GM19328 (cell line): ENCODE measurements around the gene C12orf57.

Experiments used
- ATAC-seq: cut with Tn5 transposase; IDR thresholded peaks from one replicate; pipeline ENCODE4 v1.9.1; 2021; ENCODE audit warnings: mild to moderate bottlenecking, moderate library complexity; ENCODE audit not compliant: unreplicated experiment

C12orf57 gene

DNA sequence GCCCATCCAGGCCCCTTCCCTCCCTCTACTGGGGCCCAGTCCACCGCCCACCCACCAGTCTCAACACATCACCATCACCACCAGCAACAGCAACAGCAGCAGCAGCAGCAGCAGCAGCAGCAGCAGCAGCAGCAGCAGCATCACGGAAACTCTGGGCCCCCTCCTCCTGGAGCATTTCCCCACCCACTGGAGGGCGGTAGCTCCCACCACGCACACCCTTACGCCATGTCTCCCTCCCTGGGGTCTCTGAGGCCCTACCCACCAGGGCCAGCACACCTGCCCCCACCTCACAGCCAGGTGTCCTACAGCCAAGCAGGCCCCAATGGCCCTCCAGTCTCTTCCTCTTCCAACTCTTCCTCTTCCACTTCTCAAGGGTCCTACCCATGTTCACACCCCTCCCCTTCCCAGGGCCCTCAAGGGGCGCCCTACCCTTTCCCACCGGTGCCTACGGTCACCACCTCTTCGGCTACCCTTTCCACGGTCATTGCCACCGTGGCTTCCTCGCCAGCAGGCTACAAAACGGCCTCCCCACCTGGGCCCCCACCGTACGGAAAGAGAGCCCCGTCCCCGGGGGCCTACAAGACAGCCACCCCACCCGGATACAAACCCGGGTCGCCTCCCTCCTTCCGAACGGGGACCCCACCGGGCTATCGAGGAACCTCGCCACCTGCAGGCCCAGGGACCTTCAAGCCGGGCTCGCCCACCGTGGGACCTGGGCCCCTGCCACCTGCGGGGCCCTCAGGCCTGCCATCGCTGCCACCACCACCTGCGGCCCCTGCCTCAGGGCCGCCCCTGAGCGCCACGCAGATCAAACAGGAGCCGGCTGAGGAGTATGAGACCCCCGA is 7.0 kb upstream of the C12orf57 start:
- ATAC-seq, result no peak

DNA sequence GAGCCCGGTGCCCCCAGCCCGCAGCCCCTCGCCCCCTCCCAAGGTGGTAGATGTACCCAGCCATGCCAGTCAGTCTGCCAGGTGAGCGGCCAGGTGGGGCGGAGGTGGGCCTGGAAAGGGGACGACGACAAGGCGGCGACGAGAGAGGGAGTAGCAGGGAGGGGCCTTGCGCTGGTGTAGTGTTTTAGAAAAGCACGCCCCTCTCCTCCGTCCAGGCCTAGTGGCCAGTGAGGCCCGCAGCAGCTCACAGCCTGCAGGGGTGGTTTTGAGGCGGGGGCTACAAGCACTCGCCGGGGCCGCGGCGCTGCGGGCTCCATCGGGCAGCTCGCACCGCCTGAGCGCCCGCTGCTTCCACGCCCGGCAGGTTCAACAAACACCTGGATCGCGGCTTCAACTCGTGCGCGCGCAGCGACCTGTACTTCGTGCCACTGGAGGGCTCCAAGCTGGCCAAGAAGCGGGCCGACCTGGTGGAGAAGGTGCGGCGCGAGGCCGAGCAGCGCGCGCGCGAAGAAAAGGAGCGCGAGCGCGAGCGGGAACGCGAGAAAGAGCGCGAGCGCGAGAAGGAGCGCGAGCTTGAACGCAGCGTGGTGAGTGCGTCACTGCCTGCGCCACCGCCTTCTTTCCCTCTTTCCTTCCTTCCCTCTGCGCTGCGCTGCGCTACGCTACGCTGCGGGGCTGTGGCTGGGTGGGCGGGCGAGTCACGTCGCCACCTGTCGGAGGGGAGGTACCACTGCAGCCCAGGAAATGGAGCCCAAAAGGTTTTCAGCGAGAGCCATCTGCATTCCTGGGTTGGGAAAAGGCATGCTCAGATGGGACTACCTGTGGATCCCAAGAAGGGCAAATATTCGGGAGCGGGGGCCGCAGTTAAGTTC is 6.1 kb upstream of the C12orf57 start:
- ATAC-seq, result peak; percentile 82

DNA sequence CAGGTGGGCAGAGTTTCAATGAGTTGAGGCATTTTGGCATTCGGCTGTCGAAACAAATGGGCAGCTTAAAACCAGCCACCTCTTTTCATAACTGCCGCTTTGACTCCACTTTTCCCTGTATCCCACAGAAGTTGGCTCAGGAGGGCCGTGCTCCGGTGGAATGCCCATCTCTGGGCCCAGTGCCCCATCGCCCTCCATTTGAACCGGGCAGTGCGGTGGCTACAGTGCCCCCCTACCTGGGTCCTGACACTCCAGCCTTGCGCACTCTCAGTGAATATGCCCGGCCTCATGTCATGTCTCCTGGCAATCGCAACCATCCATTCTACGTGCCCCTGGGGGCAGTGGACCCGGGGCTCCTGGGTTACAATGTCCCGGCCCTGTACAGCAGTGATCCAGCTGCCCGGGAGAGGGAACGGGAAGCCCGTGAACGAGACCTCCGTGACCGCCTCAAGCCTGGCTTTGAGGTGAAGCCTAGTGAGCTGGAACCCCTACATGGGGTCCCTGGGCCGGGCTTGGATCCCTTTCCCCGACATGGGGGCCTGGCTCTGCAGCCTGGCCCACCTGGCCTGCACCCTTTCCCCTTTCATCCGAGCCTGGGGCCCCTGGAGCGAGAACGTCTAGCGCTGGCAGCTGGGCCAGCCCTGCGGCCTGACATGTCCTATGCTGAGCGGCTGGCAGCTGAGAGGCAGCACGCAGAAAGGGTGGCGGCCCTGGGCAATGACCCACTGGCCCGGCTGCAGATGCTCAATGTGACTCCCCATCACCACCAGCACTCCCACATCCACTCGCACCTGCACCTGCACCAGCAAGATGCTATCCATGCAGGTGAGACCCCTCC is 5.2 kb upstream of the C12orf57 start:
- no peak for ATAC-seq

DNA sequence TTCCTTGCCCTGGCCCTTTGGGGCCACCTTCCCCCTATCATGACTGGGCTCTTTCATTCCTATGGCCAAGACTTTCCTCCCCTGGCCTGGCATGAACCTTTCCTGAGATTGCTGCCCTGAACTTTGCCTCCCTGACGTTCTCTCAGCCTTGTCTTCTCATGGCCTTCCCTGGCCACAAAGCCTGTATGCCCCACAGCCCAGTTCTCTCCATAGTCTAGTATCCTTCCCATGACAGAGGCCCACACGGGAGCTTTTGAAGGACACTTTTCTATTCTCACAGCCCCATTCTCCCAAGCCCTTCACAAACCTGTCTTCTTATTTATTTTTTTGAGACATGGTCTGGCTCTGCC is 4.7 kb upstream of the C12orf57 start:
- ATAC-seq, result no peak

DNA sequence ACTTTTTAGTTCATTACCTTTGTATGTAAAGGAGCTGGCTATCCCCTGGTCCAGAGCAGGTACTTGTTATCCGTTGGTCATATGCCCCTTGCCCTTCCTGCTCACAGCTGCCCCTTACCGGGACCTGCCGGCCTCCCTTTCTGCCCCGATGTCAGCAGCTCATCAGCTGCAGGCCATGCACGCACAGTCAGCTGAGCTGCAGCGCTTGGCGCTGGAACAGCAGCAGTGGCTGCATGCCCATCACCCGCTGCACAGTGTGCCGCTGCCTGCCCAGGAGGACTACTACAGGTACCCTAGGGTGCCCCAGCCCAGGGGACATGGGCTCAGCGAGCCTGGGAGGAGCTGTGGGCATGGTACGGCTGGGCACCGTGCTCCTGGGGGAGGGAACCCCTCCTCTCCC is 2.6 kb upstream of the C12orf57 start:
- ATAC-seq, result no peak

DNA sequence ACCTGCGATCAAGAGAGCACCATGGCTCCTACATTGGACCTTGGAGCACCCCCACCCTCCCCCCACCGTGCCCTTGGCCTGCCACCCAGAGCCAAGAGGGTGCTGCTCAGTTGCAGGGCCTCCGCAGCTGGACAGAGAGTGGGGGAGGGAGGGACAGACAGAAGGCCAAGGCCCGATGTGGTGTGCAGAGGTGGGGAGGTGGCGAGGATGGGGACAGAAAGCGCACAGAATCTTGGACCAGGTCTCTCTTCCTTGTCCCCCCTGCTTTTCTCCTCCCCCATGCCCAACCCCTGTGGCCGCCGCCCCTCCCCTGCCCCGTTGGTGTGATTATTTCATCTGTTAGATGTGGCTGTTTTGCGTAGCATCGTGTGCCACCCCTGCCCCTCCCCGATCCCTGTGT is 2.0 kb upstream of the C12orf57 start:
- no peak for ATAC-seq

DNA sequence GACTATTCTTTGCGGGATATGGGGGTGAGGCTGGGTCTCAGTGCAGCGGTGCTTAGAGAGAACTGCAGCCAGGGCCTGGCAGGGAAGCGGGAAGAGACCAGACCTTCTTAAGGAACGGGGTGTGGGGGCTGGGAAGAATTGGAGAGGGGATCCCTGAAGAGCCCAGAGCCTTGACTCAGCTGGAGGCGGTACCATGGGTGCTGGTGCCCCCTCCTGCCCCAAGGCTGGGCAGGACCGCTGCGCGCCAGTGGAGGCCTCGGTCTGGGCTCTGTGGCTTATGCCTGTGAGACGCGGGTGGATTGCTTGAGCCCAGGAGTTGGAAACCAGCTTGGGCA is 1.5 kb upstream of the C12orf57 start:
- ATAC-seq, result no peak

DNA sequence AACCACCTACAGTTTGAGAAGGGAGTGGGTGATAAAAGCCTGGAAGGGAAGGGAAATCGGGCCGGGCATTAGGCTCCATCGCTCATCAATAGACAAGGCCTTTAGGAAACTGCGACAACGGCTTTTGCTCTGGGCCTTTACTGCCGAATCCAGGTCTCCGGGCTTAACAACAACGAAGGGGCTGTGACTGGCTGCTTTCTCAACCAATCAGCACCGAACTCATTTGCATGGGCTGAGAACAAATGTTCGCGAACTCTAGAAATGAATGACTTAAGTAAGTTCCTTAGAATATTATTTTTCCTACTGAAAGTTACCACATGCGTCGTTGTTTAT is 467 bp upstream of the C12orf57 start:
- peak; percentile 23 for ATAC-seq

DNA sequence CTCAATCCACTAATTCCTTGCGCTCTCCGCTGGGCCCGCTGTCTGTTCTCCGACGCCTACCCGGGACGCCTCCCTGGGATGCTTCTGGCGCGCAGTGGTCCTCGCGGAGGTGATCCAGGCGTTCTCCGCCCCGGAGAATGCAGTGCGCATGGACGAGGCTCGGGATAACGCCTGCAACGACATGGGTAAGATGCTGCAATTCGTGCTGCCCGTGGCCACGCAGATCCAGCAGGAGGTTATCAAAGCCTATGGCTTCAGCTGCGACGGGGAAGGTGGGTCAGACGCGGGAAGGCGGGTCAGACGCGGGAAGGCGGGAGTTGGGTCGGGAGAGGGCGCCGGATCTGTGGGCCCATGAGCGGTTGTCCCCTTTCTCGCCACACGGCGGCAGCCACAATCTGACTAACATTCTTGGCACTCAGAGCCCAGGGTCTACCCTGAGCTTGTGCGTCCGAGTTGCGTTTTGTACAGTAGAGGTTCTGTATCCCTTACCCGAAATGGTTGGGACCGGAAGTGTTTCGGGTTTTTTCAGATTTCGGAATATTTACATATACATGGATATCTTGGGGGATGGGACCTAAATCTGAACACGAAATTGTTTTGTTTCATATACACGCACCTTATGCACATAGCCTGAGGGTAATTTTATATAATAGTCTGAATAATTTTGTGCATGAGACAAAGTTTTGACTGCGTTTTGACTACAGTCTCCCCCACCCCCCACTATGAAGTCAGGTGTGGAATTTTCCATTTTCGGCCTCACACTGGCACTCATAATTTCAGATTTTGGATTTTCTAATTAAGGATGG is 762 bp downstream of the C12orf57 start:
- ATAC-seq, result peak; percentile 33

DNA sequence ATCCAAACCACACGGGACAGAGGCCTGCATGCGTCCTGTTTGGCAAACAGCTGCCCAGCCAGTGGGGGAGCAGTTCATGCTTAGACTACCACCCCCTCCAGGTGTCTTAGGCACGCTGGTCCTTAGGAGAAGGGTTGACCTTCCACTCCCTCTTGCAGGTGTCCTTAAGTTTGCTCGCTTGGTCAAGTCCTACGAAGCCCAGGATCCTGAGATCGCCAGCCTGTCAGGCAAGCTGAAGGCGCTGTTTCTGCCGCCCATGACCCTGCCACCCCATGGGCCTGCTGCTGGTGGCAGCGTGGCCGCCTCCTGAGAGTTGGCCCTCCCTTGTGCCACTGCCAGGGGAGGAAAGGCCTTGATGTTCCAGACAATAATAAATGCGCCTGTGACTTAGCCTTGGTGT is 1.8 kb downstream of the C12orf57 start:
- no peak for ATAC-seq

DNA sequence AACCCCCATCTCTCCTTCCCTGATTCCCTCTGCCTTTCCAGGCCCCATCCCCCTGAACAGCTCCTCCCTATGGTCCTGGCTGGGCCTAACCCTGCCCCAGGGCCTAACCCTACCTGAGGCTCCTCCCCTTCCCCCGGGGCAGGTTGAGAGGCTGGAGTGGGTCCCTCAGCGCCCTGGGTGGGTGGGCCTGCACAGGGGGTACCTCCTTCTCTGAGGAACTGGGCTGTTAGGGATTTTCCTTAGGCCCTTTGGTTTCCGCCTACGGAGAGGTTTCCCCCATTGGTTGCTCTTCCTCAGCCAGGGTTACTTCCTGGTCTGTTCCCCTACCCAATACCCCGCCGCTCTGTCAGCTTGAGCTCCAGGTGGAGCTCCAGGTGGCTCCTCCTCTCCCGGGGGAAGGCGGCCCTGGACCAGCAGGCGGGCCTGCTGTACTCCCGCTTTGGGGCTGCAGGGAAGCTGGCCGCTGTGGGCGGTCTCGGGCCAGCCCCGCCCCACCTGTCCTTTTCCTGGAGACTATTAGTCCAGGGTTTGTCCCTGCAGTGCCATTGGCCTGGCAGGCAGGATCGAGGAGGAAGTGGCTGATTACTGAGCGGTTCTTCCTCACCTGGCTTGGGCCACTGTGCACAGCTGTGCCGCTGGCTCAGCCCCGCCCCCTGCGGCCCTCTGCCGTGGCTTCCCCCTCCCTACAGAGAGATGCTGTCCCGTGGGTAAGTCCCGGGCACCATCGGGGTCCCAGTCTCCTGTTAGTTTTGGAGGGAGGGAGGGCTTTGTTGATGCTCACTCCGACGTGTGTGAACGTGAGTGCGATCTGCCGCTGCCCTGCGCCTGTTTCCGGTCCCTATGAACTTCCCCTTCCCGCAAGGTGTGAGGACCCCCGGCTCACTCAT is 2.5 kb downstream of the C12orf57 start:
- no peak for ATAC-seq

DNA sequence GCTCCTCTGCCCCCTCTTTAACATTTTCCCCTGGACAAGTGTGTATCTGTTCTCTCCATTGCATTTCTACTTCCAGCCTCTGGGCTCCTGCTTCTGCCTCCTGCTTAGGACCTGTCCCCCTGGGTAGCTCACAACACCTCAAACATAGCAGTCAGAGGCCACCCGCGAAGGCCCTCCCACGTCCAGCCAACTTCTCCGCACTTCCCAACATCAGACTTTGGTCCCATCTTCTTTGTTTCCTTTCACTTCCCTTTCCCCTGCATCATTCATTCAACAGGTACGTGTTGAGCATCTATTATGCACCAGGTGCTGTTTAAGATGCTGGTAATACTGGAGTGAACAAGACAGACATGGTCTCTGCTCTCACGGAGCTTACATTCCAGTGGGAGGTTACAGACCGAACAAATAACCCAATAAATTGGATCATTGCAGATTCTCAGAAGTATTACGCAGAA is 3.1 kb downstream of the C12orf57 start:
- ATAC-seq, result no peak

DNA sequence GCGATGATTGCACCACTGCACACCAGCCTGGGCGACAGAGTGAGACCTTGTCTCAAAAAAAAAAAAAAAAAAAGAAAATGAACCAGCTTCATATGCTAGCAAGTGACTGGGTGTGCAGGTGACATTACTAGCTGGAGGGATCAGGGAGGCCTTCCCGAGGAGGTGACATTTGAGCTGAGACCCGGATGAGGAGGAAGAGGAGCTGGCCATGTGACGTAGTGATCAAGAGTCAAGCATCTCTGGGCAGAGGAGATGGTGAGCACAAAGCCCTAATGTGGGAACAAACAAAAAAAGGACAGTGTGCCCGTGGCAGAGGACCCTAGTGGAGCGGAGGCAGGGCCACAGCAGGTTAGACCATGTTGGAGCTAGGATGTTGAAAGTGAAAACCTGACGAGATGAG is 3.8 kb downstream of the C12orf57 start:
- ATAC-seq, result no peak

DNA sequence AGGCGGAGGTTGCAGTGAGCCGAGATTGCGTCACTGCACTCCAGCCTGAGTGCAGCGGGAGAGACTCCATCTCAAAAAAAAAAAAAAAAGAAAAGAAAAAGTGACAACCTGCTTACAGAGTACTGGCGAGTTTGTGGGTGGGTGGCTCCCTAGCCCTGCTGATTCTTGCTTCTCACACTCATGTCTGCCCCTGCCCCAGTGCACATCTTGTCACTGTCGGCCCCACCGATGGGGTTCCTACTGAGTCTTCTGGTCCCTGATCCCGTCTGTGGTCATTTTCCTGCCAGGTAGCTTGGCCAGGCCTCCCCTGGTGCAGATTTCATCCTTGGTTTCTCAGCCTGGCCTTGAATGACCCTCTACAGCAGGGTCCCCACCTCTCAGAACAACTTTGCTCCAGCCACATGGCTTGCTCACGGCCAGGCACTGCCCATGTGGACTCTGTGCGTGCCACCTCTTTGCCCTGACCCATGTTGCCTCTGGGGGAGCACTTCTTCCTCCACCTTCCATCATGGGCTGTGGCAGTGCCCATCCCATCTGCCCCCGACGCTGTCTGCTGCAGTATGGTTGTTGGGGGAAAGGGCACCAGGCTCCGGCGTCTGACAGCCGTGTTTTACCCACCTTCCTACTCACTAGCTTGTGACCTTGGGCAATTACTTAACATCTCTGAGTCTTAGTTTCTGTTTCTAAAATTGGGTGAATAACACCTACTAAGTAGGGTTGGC is 5.2 kb downstream of the C12orf57 start:
- no peak for ATAC-seq

DNA sequence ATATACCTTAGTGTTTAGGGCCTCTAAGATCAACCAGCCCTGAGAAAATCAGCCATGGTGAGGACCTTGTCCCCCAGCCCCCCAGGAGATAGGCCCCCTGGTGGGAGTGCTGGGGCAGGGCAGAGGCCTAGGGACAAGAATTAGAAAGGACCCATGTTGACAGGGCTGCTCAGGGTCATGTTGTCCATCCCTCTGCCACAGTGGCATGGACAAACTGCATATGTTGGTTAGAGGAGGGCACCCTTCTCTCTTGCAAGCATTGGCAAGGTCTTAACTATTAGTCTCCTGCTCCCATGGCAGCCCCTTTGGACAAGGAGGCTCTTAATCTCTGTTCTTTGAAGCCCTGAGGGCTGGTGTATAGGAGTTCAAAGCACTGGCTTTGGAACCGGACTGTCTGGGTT is 6.6 kb downstream of the C12orf57 start:
- ATAC-seq, result no peak

DNA sequence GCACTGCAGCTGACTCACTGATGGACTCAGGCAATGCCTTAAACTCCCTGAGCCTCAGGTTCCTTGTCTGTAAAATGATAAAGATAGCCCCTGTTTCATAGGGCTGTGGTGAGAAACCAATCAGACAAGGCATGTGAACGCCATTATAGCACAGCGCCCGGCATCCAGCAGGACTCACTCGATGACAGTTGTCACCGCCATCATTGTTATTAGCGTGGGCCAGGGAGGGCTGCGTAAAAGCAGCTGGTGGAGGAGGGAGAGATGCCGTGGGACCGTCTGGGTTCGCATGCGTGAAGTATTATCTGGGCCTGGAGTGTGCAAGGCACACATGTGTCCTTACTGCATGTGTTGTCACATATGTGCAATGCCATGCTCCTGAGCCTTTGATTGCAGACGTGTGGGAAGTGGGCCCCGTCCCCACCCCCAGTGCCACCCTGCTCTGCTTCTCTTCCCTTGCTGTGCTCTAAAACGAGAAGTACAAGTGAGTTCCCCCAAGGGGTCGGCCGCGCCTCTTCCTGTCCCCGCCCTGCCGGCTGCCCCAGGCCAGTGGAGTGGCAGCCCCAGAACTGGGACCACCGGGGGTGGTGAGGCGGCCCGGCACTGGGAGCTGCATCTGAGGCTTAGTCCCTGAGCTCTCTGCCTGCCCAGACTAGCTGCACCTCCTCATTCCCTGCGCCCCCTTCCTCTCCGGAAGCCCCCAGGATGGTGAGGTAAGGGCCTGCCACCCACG is 7.2 kb downstream of the C12orf57 start, which contains the start of gene PTPN6:
PTPN6 (plus strand) TSS at position 546 of the 730 bp plus-strand sequence; CDS start at position 703, 157 bp downstream.
- ATAC-seq, result no peak

DNA sequence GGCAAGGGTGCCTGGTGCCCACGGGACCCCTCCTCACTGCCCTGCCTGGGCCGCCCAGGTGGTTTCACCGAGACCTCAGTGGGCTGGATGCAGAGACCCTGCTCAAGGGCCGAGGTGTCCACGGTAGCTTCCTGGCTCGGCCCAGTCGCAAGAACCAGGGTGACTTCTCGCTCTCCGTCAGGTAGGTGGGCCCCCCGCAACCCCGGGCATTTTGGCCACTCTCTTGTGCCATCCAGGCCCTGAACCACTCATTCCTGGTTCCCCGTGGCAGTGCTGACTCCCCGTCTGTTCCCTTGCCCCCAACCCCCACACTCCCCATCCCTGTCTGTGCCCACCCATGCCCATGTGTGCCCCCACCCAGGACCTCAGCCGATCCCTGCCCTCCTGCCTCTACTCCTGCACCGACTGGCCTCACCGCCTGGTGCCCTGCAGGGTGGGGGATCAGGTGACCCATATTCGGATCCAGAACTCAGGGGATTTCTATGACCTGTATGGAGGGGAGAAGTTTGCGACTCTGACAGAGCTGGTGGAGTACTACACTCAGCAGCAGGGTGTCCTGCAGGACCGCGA is 7.8 kb downstream of the C12orf57 start:
- ATAC-seq, result no peak
